Measurements from ENCODE around the gene ATG2A.

ATG2A gene

GRCh38 chr11:64916775-64917662 lies at the start of gene ATG2A:
ATG2A (minus strand) TSS chr11:64917209; CDS start chr11:64917135, 74 bp downstream.
- H3K36me3 Mint-ChIP-seq: peaks cover 8 to 17% of the 10 kb centered on the region in 2 donors
- peak within 1 kb of the TSS; percentile 89 to 92 for H3K4me3 Mint-ChIP-seq
- peak within 1 kb of the TSS; percentile 93 for H3K27ac Mint-ChIP-seq
- peaks cover 25 to 35% of the 10 kb centered on the region in 2 donors for H3K4me1 Mint-ChIP-seq
- H3K27me3 Mint-ChIP-seq: no peaks in the 10 kb centered on the region
- ATAC-seq (replicated peaks) (peak; percentile 96 to 98), DNase-seq (peak; percentile 97)
- H3K9me3 Mint-ChIP-seq: no peaks in the 10 kb centered on the region

DNA sequence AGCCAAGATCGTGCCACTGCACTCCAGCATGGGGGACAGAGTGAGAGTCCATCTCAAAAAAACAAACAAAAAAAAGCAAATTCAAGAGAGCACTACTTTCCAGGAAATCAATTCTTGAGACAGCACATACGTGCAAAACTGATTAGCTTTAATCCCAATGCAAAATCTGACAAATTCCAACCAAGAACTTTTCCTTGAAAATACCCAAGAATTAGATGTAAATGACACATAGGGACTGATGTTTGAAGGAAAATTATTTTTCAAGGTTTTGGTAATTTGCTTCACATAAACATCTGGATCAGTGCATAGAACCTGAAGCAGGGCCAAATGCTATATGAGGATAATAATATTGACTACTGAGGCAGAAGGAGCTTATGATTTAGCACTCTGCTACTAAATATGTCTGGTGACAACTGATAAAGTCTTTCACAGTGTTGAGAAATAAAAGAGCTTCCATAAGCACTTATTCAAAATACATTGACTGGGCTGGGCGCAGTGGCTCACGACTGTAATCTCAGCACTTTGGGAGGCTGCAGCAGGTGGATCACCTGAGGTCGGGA lies 46.1 kb upstream of the ATG2A start:
- peaks cover 0 to 2% of the 10 kb centered on the region in 2 donors for H3K4me1 Mint-ChIP-seq
- no peak overlapping the region for H3K4me3 Mint-ChIP-seq
- no peak for DNase-seq
- H3K36me3 Mint-ChIP-seq: no peaks in the 10 kb centered on the region
- ATAC-seq (replicated peaks): no peak
- no peaks in the 10 kb centered on the region for H3K9me3 Mint-ChIP-seq
- H3K27ac Mint-ChIP-seq: no peak overlapping the region
- no peaks in the 10 kb centered on the region for H3K27me3 Mint-ChIP-seq

- Mint-ChIP-seq H3K27me3 (no peaks in the 10 kb centered on the region), H3K27ac (no peak overlapping the region), H3K4me3 (no peak overlapping the region), H3K36me3 (no peaks in the 10 kb centered on the region), H3K9me3 (no peaks in the 10 kb centered on the region), H3K4me1 (peaks cover 0 to 2% of the 10 kb centered on the region in 2 donors)
- ATAC-seq (replicated peaks) (no peak), DNase-seq (no peak)
Observed at GRCh38 chr11:64960719-64961118, 43.7 kb upstream of the ATG2A start.

- Mint-ChIP-seq H3K4me1 (no peaks in the 10 kb centered on the region), H3K9me3 (no peaks in the 10 kb centered on the region), H3K4me3 (no peak overlapping the region), H3K27ac (no peak overlapping the region), H3K27me3 (no peaks in the 10 kb centered on the region), H3K36me3 (no peaks in the 10 kb centered on the region)
- DNase-seq: no peak
- no peak for ATAC-seq (replicated peaks)
Observed at GRCh38 chr11:64959498-64959897, 42.5 kb upstream of the ATG2A start.

DNA sequence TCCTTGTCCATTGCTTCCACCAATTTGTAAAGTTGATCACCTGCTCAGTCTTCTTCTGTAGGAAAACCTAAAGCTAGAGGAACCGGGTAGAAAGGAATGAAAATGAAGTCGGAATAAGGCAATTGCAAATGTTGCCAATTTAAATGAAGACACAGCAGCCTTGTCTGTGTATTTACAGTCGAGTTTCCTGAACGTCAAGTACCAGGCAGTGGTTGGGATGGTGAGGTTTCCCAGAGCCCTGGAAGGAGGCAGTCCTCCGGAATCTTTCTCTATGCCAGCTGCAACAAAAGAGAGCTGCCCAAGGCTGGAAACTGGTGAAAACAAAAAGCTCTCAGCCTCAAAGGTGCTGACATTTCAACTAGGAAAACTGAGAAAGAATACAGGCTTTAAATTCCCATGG lies 37.2 kb upstream of the ATG2A start:
- Mint-ChIP-seq H3K27ac (no peak overlapping the region), H3K4me1 (no peaks in the 10 kb centered on the region), H3K4me3 (no peak overlapping the region), H3K9me3 (no peaks in the 10 kb centered on the region), H3K36me3 (no peaks in the 10 kb centered on the region), H3K27me3 (peaks cover 3 to 11% of the 10 kb centered on the region in 2 donors)
- DNase-seq: no peak
- ATAC-seq (replicated peaks): no peak

- no peaks in the 10 kb centered on the region for H3K36me3 Mint-ChIP-seq
- H3K27ac Mint-ChIP-seq: no peak overlapping the region
- DNase-seq (no peak), ATAC-seq (replicated peaks) (no peak)
- no peaks in the 10 kb centered on the region for H3K4me1 Mint-ChIP-seq
- peaks cover 3 to 11% of the 10 kb centered on the region in 2 donors for H3K27me3 Mint-ChIP-seq
- no peak overlapping the region for H3K4me3 Mint-ChIP-seq
- H3K9me3 Mint-ChIP-seq: no peaks in the 10 kb centered on the region
Observed at GRCh38 chr11:64951529-64951928, 34.5 kb upstream of the ATG2A start.

GRCh38 chr11:64947208-64947814 lies 30.3 kb upstream of the ATG2A start:
- no peaks in the 10 kb centered on the region for H3K36me3 Mint-ChIP-seq
- no peaks in the 10 kb centered on the region for H3K4me1 Mint-ChIP-seq
- H3K27ac Mint-ChIP-seq: no peak overlapping the region
- ATAC-seq (replicated peaks): no peak
- no peak overlapping the region for H3K4me3 Mint-ChIP-seq
- peaks cover 10 to 16% of the 10 kb centered on the region in 2 donors for H3K27me3 Mint-ChIP-seq
- DNase-seq: no peak
- H3K9me3 Mint-ChIP-seq: no peaks in the 10 kb centered on the region

DNA sequence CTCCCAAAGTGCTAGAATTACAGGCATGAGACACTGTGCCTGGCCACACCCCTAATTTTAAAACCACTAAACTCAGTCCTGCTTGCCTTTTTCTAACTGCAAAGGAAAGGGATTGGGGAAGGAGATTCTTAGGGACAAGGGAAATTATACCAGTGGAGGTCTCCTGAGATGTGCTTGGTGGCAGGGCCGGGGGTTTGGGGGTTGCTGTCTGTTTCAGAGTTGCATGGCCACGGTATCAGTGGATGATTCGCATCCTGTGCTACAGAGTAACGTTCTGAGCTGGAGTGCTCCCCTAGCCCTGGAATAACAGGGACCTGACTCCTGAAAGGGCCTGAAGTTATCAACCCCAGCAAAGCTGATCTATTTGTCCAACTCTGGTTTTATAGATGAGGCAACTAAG lies 19.5 kb upstream of the ATG2A start:
- Mint-ChIP-seq H3K27me3 (peaks cover 2 to 5% of the 10 kb centered on the region in 2 donors), H3K4me1 (no peaks in the 10 kb centered on the region), H3K36me3 (peaks cover 11 to 20% of the 10 kb centered on the region in 2 donors), H3K9me3 (no peaks in the 10 kb centered on the region), H3K27ac (no peak overlapping the region), H3K4me3 (no peak overlapping the region)
- ATAC-seq (replicated peaks) (no peak), DNase-seq (no peak)

DNA sequence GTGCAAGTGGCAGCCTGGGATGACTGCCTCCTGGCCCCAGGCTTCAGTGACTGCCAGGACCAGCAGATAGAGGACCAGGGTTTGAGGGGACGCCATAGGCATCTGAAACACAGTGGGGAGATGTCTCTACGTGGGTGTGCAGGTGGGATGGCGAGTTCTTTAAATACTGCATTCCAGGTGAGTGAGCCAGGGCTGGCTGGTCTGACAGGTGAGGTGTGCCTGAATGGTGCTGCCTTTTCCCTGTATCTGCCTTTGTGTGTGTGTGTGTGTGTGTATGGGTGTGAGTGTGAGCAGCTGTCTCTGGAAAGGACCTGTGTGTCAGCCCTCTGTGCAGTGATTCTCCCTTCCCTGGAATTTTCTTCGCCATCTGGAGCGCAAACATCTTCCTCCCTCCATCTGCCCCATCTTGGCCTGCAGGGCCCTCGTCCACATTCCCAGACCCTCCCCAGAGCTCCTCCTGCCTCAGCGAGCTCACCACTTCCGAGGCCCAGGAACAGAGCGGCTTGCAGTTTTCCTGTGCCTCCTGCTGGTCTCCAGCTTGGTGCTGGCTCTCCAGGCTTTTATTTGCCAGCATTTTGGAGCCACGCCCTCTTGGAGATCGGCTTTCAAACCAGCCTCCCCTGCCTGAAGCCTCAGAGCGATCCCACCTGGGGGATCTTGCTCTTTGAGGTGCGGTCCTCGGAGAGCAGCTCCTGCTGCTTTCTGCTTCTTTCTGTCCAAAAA lies 18.5 kb upstream of the ATG2A start, which contains the start of gene GPHA2:
GPHA2 (minus strand) TSS at position 535 of the 723 bp plus-strand sequence; CDS start at position 102, 433 bp downstream.
- DNase-seq (no peak), ATAC-seq (replicated peaks) (no peak)
- Mint-ChIP-seq H3K4me3 (no peak within 1 kb of the TSS), H3K4me1 (no peaks in the 10 kb centered on the region), H3K27ac (no peak within 1 kb of the TSS), H3K36me3 (peaks cover 16 to 23% of the 10 kb centered on the region in 2 donors), H3K27me3 (peaks cover 0 to 5% of the 10 kb centered on the region in 2 donors), H3K9me3 (no peaks in the 10 kb centered on the region)

DNA sequence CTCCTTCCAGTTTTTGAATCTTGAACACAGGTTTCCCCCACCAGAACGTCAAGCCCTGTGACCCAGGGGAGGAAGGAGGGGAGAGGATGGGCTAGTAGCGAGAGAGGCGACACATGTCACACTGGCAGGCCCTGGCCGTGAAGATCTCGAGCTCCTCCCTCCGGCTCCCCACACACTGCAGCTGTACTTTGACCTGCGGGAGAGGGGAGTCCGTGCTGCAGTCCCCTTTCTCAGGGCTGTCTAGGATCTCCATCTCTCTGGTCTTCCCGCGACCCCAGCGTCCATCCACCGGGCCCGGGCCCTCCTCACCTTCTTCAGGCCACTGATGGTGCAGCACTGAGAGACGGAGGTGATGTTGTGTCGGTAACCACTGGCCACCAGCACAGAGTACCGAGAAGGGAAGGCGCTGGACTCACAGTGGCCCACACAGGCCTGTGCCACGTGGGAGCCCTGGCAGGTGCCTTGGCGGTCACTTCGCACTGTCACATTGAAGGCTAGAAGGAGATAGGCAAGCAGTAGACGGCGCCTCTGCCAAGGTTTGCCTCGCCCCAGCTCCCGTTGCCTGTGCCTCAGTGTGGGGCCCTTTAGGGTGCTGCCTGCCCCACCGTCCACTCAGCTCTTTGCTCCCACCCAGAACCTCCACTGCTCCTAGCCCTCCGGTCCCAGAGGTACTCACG lies 17.8 kb upstream of the ATG2A start:
- Mint-ChIP-seq H3K4me3 (no peak overlapping the region), H3K9me3 (no peaks in the 10 kb centered on the region), H3K36me3 (peaks cover 19 to 30% of the 10 kb centered on the region in 2 donors)

GRCh38 chr11:64933935-64934681 lies 17.1 kb upstream of the ATG2A start:
- Mint-ChIP-seq H3K4me3 (no peak overlapping the region), H3K4me1 (no peaks in the 10 kb centered on the region), H3K36me3 (peaks cover 24 to 37% of the 10 kb centered on the region in 2 donors), H3K27ac (peak overlapping the region; percentile 44), H3K27me3 (peaks cover 0 to 5% of the 10 kb centered on the region in 2 donors), H3K9me3 (no peaks in the 10 kb centered on the region)
- DNase-seq: no peak
- ATAC-seq (replicated peaks): no peak

More for the DNA sequence above, 17.8 kb upstream of the ATG2A start:
- ATAC-seq (replicated peaks) (no peak), DNase-seq (no peak)
- H3K4me1 Mint-ChIP-seq: no peaks in the 10 kb centered on the region
- H3K27me3 Mint-ChIP-seq: peaks cover 0 to 5% of the 10 kb centered on the region in 2 donors
- H3K27ac Mint-ChIP-seq: peak overlapping the region; percentile 44

DNA sequence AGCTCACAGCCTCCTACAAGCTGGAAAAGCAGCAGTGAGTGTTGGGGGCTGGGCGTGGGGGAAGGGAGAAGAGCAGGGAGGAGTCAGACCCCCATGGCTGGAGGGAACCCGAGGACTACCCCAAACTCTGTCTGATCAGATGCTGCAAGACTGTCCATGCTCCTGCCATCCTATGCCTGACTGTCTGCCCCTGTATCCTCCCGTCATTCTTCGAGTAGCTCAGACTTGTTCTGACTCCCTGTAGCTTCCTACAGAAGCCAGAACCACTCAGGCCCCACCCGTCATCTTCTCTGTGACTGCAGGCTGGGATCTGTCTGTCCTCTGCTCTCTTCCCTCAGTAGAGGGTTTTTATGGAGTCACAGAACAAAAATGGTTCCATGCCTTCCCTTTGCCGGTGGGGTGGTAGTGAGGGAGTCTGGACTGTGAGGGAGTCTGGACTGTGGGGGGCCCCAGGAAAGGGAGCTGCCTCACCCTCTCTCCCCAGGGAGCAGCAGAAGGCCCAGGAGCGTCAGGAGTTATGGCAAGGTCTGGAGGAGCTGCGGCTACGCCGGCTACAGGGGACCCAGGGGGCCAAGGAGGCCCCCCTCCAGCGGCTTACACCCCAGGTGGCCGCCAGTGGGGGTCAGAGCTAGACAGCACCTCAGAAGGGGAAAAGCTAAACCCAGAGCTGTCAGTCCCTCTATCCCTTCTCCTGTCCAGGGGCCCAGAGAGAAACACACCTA lies 16.4 kb upstream of the ATG2A start:
- no peak overlapping the region for H3K4me3 Mint-ChIP-seq
- H3K9me3 Mint-ChIP-seq: no peaks in the 10 kb centered on the region
- DNase-seq: no peak
- H3K36me3 Mint-ChIP-seq: peaks cover 24 to 37% of the 10 kb centered on the region in 2 donors
- no peak overlapping the region for H3K27ac Mint-ChIP-seq
- ATAC-seq (replicated peaks): no peak
- H3K27me3 Mint-ChIP-seq: peaks cover 0 to 1% of the 10 kb centered on the region in 2 donors
- no peaks in the 10 kb centered on the region for H3K4me1 Mint-ChIP-seq

- H3K27me3 Mint-ChIP-seq: no peaks in the 10 kb centered on the region
- no peaks in the 10 kb centered on the region for H3K4me1 Mint-ChIP-seq
- peaks cover 30 to 45% of the 10 kb centered on the region in 2 donors for H3K36me3 Mint-ChIP-seq
- no peak overlapping the region for H3K4me3 Mint-ChIP-seq
- H3K9me3 Mint-ChIP-seq: no peaks in the 10 kb centered on the region
- no peak for ATAC-seq (replicated peaks)
- DNase-seq: no peak
- H3K27ac Mint-ChIP-seq: no peak overlapping the region
Observed at GRCh38 chr11:64932324-64932723, 15.3 kb upstream of the ATG2A start.
